ENCODE measurements around the gene FCHO2. TPM values are rescaled to one million over a fixed set of nuclear protein-coding genes. Genes with fewer than 3 reads are reported as not detected.

Gene FCHO2
- total RNA-seq, 1 experiment from 2014 or later, result 14.9 TPM

DNA sequence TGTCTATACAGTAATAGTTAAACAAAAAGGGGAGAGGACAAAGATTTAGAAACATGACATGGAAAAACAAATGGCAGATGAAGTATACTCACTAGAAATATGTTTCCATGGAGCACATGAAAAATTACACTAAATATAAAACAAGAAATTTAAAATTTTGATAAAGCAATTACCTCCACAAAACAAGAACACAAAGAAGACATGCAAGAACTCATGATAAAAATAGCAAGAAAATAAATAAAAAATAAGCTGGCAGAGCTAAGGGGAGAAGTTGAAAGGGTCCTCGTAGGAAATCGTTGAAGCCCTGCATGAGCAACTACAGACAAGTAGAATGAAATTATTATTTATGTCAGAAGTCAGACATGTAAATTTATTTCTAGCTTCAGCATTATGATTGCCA, 141.9 kb downstream of the FCHO2 start:
- Mint-ChIP-seq H3K36me3 (peaks cover 13% of the 10 kb centered on the region), H3K4me3 (no peak overlapping the region), H3K27me3 (ENCODE audit: low read depth) (no peaks in the 10 kb centered on the region; the same call in 1 of the 2 replicates), H3K27ac (no peak overlapping the region), H3K4me1 (no peaks in the 10 kb centered on the region), H3K9me3 (peaks cover 23% of the 10 kb centered on the region)
- POLR2A ChIA-PET, result no interaction called here
- TF ChIP-seq GTF2I (CRISPR knock-in tag; conservative IDR thresholded peaks at IDR 0.05) (peak; percentile 74; the same call in 1 of the 2 replicates), TEAD1 (CRISPR knock-in tag; IDR thresholded peaks at IDR 0.05) (no peak)
- ATAC-seq, result no peak
- CTCF ChIA-PET, result no interaction called here
- no peak for DNase-seq (ENCODE audit: low spot score)

DNA sequence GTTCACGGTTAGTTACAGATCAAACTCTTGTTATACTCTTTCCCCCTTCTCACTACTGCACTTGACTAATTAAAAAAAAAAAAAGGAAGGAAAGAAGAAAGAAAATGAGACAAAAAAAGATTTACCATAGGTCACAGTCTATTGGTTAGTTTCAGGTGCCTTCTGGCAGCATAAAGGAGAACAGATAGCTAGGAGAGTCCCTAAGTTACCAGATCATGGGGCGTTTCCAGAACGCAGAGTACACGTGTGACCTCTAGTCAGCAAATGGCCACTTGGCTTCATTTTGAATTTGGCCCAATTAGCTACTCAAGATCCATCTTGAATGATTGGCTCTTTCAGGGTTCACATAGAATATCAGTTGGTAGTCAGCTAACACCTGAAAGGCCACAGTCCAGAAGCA, 144.3 kb downstream of the FCHO2 start:
- Mint-ChIP-seq H3K36me3 (peaks cover 13% of the 10 kb centered on the region), H3K27ac (no peak overlapping the region), H3K4me1 (no peaks in the 10 kb centered on the region), H3K4me3 (no peak overlapping the region), H3K9me3 (peaks cover 29% of the 10 kb centered on the region), H3K27me3 (ENCODE audit: low read depth) (no peaks in the 10 kb centered on the region; the same call in 1 of the 2 replicates)
- CTCF ChIA-PET, result interaction anchor here (1.0 to 1.5 kb wide), 2 partner anchors 71 to 102 kb away, joined by 3 read pairs; no protein-coding TSS in a partner anchor
- ATAC-seq (no peak), DNase-seq (ENCODE audit: low spot score) (no peak)
- POLR2A ChIA-PET, result no interaction called here
- TF ChIP-seq, protein P1, sequence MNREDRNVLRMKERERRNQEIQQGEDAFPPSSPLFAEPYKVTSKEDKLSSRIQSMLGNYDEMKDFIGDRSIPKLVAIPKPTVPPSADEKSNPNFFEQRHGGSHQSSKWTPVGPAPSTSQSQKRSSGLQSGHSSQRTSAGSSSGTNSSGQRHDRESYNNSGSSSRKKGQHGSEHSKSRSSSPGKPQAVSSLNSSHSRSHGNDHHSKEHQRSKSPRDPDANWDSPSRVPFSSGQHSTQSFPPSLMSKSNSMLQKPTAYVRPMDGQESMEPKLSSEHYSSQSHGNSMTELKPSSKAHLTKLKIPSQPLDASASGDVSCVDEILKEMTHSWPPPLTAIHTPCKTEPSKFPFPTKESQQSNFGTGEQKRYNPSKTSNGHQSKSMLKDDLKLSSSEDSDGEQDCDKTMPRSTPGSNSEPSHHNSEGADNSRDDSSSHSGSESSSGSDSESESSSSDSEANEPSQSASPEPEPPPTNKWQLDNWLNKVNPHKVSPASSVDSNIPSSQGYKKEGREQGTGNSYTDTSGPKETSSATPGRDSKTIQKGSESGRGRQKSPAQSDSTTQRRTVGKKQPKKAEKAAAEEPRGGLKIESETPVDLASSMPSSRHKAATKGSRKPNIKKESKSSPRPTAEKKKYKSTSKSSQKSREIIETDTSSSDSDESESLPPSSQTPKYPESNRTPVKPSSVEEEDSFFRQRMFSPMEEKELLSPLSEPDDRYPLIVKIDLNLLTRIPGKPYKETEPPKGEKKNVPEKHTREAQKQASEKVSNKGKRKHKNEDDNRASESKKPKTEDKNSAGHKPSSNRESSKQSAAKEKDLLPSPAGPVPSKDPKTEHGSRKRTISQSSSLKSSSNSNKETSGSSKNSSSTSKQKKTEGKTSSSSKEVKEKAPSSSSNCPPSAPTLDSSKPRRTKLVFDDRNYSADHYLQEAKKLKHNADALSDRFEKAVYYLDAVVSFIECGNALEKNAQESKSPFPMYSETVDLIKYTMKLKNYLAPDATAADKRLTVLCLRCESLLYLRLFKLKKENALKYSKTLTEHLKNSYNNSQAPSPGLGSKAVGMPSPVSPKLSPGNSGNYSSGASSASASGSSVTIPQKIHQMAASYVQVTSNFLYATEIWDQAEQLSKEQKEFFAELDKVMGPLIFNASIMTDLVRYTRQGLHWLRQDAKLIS (CRISPR knock-in tag; IDR thresholded peaks at IDR 0.05; ENCODE audit: borderline replicate concordance), result no peak
- TF ChIP-seq, protein P2, sequence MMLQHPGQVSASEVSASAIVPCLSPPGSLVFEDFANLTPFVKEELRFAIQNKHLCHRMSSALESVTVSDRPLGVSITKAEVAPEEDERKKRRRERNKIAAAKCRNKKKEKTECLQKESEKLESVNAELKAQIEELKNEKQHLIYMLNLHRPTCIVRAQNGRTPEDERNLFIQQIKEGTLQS (CRISPR knock-in tag; conservative IDR thresholded peaks at IDR 0.05), result no peak
- TF ChIP-seq, protein P3, sequence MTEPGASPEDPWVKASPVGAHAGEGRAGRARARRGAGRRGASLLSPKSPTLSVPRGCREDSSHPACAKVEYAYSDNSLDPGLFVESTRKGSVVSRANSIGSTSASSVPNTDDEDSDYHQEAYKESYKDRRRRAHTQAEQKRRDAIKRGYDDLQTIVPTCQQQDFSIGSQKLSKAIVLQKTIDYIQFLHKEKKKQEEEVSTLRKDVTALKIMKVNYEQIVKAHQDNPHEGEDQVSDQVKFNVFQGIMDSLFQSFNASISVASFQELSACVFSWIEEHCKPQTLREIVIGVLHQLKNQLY (CRISPR knock-in tag; IDR thresholded peaks at IDR 0.05), result no peak
- no peak for TF ChIP-seq NR2C2 (CRISPR knock-in tag; IDR thresholded peaks at IDR 0.05)
- TF ChIP-seq, protein P4, sequence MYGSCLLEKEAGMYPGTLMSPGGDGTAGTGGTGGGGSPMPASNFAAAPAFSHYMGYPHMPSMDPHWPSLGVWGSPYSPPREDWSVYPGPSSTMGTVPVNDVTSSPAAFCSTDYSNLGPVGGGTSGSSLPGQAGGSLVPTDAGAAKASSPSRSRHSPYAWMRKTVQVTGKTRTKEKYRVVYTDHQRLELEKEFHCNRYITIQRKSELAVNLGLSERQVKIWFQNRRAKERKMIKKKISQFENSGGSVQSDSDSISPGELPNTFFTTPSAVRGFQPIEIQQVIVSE (CRISPR knock-in tag; IDR thresholded peaks at IDR 0.05; ENCODE audit: borderline replicate concordance), result no peak
- TF ChIP-seq JUN (CRISPR knock-in tag; IDR thresholded peaks at IDR 0.05), result no peak
- TF ChIP-seq ZNF232 (CRISPR knock-in tag; IDR thresholded peaks at IDR 0.05), result no peak
- TF ChIP-seq, protein P5, sequence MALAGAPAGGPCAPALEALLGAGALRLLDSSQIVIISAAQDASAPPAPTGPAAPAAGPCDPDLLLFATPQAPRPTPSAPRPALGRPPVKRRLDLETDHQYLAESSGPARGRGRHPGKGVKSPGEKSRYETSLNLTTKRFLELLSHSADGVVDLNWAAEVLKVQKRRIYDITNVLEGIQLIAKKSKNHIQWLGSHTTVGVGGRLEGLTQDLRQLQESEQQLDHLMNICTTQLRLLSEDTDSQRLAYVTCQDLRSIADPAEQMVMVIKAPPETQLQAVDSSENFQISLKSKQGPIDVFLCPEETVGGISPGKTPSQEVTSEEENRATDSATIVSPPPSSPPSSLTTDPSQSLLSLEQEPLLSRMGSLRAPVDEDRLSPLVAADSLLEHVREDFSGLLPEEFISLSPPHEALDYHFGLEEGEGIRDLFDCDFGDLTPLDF (CRISPR knock-in tag; IDR thresholded peaks at IDR 0.05), result no peak
- TF ChIP-seq, protein P6, sequence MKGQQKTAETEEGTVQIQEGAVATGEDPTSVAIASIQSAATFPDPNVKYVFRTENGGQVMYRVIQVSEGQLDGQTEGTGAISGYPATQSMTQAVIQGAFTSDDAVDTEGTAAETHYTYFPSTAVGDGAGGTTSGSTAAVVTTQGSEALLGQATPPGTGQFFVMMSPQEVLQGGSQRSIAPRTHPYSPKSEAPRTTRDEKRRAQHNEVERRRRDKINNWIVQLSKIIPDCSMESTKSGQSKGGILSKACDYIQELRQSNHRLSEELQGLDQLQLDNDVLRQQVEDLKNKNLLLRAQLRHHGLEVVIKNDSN (CRISPR knock-in tag; IDR thresholded peaks at IDR 0.05), result no peak
- TF ChIP-seq ELF4 (CRISPR knock-in tag; IDR thresholded peaks at IDR 0.05; ENCODE audit: low read depth), result no peak
- TF ChIP-seq, protein P7, sequence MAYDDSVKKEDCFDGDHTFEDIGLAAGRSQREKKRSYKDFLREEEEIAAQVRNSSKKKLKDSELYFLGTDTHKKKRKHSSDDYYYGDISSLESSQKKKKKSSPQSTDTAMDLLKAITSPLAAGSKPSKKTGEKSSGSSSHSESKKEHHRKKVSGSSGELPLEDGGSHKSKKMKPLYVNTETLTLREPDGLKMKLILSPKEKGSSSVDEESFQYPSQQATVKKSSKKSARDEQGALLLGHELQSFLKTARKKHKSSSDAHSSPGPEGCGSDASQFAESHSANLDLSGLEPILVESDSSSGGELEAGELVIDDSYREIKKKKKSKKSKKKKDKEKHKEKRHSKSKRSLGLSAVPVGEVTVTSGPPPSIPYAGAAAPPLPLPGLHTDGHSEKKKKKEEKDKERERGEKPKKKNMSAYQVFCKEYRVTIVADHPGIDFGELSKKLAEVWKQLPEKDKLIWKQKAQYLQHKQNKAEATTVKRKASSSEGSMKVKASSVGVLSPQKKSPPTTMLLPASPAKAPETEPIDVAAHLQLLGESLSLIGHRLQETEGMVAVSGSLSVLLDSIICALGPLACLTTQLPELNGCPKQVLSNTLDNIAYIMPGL (CRISPR knock-in tag; IDR thresholded peaks at IDR 0.05), result no peak
